ENCODE measurements around the gene MYO10.
A peak's percentile ranks its signal among the peaks of the same experiment; 100 is the strongest.
"Not testable (repeated sequence)": the region's sequence is repeated elsewhere in the genome, so short reads cannot be mapped to it uniquely, and the experiment has no call there.

The MYO10 gene

DNA sequence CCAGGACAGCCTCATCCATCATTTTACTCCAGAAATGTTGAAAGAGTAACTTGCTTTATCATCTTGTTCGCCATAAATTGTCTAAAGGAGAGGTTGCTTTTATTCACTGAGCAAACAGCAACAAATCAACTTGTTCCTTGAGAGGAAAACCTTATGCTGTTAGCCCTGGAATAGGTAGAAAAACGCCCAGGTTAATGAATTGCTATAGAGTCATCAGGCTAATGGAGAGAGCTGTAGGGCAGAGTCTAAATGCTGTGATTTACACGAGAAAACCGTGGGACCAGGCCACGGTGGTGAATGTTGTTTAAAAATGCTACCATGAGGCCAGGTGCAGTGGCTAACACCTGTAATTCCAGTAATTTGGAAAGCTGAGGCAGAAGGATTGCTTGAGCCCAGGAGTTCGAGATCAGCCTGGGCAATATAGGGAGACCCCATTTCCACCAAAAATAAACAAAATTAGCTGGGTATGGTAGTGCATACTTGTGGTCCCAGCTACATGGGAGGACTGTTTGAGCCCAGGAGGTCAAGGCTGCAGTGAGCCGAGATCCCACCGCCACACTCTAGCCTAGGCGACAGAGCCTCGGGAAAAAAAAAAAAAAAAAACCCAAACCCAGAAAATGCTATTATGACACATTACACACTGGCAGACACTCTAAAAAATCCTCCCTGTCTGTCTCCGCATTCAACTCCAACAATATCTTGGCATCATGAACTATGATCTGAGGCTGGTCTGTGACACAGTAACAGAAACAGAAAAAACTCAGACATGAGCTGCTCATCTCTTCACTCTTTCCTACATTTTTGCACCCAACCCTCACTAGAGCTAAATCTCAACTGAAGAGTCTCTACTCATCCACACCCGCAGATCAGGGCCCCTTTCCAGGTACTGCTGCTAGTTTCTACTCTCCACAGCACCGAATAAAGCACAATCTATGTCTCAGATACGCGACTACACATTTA is 200.7 kb downstream of the MYO10 start:
- no peak for DNase-seq

DNA sequence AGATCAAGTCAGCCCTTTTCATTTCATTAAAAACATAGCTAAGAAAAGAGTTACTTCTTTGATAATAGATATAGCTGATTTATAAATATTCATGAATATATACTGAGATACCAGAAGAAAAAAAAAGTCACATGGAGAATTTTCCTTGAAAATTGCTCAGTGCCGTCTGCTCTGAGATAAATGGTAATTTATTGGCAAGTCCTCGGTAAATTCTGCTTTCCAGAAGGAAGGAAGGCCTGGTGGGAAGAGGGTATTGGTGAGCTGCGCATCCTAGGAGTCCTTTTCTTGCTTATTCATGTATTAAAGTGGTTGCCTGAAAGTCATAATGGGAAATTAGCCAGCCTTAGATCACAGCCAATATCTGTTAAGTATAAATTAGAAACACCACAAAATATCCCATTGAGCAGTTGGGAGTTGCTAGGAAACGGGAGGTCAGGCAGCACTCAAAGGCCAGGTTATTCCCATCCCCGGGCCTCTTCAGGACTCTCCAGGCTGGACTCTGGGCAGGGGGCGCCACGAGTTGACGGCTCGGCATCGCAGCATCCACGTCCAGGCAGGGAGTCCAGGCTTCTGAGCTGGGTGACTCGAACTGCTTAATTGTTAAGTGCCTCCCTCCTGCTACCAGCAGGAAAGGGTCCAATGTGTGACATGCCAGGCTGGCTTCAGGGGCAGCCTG is 202.6 kb downstream of the MYO10 start:
- peak; percentile 73 for DNase-seq

DNA sequence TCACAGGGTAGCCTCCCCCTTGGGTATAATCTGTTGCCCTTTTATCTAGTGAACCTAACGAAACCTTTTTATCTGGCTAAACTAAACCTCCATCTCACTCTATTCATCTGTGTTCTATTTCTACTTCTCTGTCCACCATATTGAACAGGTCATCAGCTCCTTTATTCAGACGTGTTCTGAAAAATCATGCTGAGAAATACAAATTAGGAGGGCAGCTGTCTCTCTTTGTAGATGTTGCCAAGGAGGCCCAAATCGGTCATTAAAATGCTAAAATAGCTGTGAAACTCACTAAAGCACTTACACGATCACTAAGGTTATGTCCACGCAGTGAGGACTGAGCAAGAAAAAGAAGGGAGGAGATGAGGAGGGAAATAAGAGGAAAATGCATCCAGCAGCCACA is 203.7 kb downstream of the MYO10 start:
- no peak for DNase-seq

DNA sequence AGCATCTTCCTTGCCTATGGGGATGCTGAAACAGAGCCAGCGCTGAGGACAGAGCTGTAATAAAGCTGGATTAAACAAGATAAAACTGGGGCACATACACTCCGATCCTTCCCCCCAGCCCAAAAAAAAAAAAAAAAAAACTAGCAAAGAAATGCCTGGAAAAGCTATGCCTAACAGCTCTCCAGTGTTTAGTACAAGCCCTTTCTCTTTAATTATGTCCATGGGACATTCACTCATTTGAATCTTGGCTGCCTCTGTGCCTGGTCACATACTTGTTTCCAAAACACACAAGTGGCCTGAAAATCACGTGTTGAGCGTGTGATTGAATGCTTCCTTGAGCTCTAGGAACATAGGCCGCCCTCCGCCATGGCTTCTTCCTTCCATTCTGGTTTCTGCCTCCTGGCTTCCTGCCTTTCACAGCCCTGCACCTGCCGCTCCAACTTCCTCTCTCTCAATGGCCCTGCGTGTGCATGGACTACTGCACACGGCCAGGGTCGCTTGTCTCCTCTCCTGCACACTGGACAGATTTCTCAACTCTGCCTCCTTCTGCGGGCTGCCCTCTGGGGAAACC is 208.2 kb downstream of the MYO10 start:
- peak; percentile 63 for DNase-seq

DNA sequence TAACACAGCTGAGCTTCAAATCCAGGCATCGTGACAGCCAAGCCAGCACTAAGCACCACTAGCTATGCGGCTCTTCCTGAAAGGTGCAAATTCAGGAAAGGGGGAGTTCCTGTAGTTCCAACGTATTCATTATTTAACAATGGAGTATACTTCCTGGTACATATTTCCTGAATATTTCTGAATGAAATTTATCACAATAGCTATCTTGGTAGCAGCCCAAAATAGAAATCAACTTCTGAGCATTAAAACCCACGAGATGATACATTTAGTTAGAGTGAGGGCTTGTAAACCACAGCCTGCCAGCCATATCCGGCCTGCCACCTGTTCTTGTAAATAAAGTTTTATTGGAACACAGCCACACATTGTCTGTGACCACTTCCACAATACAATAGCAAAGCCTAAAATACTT is 209.5 kb downstream of the MYO10 start:
- DNase-seq: no peak

DNA sequence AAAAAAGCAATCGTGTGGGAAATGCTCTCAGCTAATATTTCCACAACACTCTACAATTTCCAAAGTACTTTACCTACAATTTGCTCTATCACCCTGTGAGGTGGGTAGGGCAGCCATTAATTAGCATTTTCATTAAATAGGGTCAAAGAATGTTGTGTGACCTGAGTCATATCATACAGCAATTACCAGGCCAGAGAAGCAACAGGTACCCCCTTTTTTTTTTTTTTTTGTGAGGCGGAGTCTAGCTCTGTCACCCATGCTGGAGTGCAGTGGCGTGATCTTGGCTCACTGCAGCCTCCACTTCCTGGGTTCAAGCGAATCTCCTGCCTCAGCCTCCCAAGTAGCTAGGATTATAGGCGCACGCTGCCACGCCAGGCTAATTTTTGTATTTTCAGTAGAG is 210.5 kb downstream of the MYO10 start:
- DNase-seq: no peak

DNA sequence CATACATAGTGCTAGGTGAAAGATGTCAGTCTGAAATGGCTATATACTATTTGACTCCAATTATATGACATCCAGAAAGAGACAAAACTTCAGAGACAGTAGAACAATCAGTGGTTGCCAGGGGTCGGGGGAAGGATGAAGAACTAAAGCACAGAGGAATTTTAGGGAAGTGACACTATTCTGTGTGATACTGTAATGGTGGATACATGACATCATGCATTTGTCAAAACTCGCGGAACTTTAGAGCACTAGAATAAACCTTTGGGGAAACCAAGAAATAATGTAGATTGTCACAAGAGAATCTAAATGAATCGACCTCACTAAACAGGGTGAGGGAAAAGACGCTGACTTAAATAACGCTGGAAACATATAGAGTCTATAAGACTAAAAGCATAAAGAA is 212.3 kb downstream of the MYO10 start:
- no peak for DNase-seq

DNA sequence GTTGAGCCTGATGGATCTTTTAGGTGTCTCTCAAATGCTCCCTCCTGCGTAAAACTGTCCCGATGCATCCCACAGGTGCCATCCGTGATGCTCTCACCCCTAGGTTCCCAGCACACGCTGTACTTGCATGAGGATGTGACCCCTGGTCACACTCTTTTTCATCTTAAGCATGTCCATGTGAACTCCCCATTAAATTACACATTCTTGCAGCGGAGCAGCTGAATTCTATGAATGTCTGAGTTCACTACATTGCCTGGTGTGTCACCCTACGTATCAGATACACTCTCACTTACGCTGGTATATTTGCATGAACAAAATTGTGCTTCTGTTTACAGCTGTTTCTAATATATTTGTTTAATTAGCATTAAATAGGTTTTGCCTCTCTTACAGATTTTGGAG is 214.0 kb downstream of the MYO10 start:
- DNase-seq: no peak

DNA sequence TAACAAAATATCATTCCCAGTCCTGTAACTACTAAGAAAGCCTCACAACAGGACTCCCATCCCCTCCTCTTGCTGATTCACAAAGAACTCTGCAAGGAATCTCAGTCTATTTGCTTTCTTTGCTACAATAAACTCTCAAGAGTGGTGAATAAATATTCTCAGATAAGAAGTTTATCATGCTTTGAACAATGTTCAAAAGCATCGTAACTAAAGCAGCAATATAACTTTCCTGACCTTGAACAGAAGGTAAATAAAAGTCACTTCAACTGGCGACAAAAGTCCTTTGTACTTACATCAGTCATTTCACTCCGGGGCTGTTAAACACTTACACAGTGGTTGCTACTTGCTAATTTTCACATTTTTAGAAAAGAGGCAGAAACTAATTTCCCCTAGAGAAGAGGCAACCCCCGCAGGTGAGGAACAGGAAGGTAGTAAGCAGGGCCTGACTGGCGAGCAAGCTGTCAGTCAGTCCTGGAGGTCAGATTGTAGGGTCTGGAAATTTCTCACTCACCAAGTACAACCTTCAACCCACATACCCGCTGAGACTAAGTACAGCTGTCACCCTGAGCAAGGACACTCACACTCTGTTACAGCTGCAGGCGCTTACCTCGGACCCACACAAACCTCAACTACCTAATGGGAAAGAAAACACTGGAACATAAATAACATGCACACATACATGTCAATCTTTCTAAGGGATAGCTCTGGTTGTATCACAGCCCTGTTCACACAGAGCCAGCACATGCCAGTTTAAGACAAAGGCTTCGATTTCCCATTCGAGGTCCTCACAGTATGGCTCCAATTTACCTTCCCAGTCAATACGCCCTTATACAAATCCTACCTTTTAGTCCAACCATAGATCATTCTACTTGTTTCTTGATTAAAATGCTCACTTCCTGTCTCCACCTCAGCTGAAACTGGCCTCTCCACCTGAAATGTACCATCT is 214.7 kb downstream of the MYO10 start:
- no peak for DNase-seq

DNA sequence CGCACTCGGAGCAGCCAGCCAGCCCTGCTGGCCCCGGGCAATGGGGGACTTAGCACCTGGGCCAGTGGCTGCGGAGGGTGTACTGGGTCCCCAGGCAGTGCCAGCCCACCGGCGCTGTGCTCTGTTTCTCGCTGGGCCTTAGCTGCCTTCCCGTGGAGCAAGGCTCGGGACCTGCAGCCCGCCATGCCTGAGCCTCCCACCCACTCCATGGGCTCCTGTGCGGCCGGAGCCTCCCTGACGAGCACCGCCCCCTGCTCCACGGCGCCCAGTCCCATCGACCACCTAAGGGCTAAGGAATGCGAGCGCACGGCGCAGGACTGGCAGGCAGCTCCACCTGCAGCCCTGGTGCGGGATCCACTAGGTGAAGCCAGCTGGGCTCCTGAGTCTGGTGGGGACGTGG is 218.1 kb downstream of the MYO10 start:
- DNase-seq: not testable (repeated sequence)

DNA sequence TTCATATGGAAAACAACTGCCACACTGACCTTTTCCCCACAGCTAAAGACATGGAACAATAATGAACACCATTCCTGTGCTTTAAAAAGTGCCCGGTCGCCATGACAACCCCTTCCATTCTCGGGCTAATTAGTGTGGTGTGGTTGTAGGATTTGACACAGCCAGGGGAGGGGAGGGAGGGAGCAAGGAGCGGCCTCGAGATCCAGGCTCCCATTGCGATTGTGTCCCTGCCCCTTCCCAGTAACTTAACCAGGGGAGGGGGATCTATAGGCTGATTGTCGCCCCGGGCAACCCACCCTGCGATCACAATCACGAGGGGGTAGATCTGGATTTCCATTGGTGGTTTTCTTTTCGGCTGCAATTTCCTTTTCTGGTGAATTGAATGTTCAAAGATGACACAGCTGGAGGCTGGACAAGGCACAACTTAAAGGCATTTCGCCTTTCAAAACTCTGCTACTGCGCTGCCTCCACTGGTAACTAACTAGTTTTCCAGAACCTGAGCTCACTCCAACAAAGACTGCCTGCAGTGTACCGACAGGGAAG is 222.6 kb downstream of the MYO10 start:
- DNase-seq: peak; percentile 90

DNA sequence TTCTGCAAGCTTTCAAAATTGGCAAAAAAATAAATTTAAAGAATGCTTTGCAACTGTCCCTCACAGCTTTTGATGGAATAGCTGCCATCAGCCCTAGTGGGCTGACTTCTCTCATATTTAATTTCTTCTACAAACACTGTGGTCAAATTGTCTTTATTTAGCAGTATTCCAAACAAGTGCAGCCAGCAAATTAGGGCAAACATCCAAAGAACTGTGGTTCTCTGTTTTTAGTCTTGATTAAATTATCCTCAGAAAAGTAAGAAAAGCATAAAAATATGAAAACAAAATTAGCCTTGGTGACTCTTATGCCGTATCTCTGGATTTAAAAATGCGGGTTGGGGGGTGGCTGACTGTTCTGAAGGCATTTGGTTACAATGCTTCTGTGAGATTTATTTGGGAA is 223.5 kb downstream of the MYO10 start:
- DNase-seq: peak; percentile 53

DNA sequence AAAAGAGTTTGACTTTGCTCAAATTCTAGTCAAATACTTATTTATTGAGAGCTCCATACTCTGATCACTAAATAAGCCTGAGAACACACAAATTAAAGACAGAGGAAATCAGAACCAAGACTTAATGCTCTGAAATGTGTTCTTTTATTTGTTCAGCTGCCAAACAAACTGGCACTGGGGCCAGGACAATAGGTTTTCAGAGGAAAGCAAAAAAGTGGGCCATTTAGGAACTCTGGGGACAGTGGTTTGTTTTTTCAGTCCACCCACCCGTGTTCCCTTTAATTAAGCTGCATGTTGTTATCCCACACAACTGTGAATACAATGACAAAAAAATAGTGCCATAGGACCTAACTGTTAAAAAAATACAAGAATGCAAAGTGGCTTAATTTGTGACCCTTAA is 223.9 kb downstream of the MYO10 start:
- DNase-seq: peak; percentile 30

DNA sequence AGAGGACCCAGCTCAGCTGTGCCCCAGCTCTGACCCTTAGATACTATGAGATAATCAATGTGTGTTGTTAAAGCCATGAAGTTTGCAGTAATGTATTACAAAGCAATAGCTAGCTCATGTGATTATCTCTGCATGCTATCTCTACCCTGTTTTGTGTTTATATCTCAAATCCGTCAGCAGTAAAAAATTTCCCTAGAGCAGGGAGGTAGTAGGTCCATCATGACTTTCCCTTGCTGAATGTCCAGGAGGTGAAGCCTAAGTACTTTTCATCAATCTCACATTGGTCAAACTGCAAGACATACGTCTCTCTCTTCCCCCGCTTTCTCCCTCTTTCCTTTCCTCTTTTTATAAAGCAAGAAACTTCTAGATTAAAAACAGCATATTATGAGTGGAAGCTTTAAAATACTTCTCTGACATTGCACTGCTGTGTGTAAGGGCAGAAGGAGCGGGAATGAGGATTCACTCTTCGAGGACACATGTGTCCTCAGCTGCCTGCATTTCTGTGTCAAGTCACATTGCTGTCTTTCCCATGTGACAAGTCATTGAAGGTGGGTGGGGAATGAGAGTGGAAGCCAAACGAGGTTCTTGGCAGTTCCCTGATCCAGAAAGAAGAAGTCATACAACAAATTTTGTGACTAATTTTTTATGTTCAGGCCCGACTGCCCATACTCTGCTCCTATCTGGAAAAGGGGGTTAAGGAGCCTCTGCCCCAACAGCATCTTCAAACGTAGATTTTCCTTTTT is 226.2 kb downstream of the MYO10 start:
- DNase-seq: no peak

DNA sequence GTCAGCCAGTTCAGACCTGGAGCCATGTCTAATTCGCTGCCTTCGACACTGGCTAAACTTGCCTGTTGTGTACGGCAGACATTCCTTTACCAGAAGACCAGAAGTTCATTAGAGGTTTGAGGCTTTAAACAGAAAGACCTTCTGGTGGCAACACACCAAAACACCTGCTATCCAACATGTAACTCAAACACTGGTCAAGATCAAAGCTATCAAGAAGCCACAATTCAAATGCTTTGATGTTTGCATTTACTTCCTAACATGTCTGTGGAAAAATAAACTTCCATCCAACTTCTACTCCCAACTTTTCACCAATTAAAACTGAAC is 228.3 kb downstream of the MYO10 start:
- no peak for DNase-seq

DNA sequence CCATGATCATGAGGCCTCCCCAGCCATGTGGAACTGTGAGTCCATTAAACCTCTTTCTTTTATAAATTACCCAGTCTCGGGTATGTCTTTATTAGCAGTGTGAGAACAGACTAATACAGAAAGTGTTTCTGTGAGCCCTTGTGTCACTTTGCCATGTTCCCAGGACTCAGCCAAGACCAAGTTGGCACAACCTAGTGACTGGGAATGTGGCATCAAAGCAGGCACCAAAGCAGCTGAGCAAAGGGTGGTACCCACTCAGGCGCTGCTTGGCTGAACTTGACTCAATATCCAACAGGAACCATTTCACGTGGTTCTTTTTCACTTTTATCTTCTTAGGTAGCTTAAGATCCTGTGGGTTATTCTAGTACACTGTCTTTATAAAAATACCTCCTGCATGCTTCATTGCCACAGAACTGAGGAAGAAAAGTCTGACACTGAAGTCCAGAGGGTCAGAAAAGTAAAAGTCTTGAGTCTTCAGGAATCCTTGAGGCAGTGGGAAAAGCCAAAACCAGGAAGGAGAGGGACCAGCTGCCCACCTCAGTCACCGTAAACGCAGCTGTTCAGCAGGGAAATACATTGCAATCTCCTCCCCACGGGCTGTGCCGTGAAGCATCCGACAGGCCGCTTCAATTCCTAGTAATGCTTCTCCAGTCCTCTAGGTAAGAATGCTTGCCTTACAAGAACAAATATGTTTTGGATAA is 228.8 kb downstream of the MYO10 start:
- no peak for DNase-seq

DNA sequence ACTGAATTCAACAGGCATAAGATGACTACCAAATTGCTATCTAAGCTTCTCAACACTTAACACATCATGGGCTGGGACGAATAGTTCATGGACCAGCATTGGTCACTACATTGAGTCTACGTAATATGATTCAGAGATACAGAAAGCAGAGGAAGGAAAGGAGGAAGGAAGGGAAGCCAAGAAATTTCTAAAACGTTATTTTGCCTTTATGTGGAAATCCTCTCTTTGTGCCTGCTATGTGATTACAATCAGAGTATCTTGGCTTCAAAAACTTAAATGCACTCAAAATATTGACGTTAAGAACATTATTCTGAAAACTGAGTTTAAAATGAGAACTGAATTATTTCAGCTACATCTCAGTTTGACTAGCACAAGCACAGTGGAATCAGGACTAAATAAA is 231.1 kb downstream of the MYO10 start:
- DNase-seq: no peak

DNA sequence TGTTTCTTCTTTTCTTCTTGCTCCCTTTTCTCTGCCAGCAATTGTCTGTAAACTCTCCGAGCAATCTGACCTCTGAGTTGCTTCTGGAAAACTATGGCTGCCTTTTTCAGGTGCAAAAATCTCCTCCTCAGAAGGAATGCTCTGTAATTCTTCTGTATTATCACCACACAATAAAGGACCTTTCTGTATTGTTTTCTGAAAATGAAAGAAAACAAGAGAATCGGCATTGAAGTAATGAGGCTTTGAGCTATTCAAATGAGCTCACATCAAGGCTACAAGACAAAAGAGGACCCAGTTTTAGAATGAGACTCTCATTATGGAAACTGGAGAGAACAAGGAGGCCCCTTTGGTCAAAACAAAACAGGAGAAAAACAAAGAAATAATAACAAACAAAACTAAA is 233.1 kb downstream of the MYO10 start:
- no peak for DNase-seq

DNA sequence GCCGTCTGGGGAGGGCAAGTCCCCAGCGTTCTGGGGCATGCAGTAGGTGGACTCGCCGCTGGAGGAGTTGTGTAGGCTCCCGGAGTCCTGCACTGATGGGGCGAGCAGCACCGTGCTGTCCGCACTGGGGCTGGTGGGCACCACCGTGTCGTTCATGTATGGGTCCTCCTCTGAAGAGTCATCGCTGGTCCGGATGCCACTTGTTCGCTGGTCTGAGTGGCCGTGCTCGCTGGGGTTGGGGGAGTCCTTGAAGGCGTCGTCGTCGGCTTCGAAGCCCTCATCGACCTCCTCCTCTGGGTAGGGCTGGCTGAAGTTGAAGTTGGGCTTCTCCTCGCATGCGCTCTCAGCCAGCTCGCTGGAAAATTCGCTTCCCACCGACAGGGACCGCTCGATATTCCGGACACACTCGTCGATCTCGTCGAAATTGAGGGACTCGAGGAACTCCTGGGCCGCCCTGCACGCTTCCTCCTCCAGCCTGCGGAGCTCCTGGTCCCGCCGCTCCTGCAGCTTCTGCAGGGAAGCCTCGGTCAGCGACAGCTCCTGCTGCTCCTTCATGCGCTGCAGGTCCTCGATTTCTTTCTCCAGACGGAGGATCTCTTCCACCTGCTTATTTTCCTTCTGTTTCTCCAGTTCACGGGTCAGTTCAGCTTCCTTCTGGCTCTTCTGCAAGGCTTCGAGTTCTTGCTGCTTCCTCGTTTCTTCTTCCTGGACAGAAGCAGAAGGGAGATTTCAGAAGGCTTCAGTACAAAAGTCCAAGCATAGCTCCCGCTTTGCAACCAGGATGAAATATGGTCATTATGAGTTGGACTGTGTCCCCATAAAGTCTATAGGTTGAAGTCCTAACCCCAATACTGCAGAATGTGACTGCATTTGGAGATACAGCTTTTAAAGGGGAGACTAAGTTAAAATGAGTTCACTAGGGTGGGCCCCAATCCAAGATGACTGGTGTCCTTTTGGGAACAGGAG is 234.7 kb downstream of the MYO10 start:
- no peak for DNase-seq

DNA sequence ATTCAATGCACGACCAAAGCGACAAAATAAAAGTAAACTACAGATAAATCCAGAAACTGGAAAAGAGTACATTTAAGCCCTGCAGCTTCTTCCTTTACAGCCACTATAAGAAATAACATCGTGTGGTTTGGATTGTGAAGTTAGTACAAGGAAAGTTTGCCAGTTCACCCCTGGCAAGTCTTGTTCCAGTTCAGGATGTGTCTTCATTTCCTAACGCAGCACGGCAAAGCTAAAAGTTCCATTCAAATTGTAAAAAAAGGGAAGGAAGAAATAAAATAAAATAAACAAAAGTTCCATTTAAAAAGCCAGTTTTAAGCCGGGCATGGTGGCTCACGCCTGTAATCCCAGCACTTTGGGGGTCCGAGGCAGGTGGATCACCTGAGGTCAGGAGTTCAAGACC is 236.0 kb downstream of the MYO10 start:
- DNase-seq: no peak
